Measurements from ENCODE around the gene NRXN3.

DNA sequence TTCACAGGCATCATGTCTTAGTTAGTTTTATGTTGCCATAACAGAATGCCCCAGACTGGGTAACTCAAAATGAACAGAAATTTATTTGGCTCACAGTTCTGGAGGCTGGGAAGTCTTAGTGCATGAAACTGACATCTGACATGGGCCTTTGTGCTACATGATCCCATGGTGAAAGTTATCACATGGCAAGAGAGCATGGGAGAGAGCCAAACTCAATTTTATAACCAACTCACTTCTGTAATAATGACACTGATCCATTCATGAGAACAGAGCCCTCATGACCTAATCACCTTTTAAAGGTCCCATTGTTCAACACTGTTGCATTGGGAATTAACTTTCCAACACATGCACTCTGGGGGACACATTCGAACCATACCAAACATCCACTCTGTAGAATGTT lies 1026.0 kb downstream of the NRXN3 start:
- TF ChIP-seq ZNF24 (tag by site-specific recombination; IDR thresholded peaks at IDR 0.05): no peak
- no peak for TF ChIP-seq CTCF (tag by site-specific recombination; IDR thresholded peaks at IDR 0.05)
- no peak for TF ChIP-seq ZNF404 (tag by site-specific recombination; IDR thresholded peaks at IDR 0.05)
- TF ChIP-seq, protein P1, sequence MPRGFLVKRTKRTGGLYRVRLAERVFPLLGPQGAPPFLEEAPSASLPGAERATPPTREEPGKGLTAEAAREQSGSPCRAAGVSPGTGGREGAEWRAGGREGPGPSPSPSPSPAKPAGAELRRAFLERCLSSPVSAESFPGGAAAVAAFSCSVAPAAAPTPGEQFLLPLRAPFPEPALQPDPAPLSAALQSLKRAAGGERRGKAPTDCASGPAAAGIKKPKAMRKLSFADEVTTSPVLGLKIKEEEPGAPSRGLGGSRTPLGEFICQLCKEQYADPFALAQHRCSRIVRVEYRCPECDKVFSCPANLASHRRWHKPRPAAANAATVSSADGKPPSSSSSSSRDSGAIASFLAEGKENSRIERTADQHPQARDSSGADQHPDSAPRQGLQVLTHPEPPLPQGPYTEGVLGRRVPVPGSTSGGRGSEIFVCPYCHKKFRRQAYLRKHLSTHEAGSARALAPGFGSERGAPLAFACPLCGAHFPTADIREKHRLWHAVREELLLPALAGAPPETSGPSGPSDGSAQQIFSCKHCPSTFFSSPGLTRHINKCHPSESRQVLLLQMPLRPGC (tag by site-specific recombination; IDR thresholded peaks at IDR 0.05): no peak
- TF ChIP-seq PRDM2 (tag by site-specific recombination; IDR thresholded peaks at IDR 0.05; ENCODE audit: borderline replicate concordance): no peak
- TF ChIP-seq ZNF416 (tag by site-specific recombination; IDR thresholded peaks at IDR 0.05): no peak
